ENCODE measurements around the gene NMRAL1. TPM values are rescaled to one million over a fixed set of nuclear protein-coding genes. Genes with fewer than 3 reads are reported as not detected.

NMRAL1 gene
- total and polyA plus RNA-seq, 2 experiments from 2014 or later = 32.4 to 64.5 TPM

GRCh38 chr16:4517812-4518680 lies 43.6 kb upstream of the NMRAL1 start:
- no peaks in the 10 kb centered on the region for H3K27me3 ChIP-seq
- no peaks in the 10 kb centered on the region for H3K4me1 ChIP-seq (ENCODE audit: low read depth)
- peak; percentile 57 to 67 for DNase-seq (ENCODE audit: low read depth in 1 of 2, low spot score in 1 of 2)
- H3K9me3 ChIP-seq (ENCODE audit: low read depth) = no peaks in the 10 kb centered on the region
- TF ChIP-seq CTCF (IDR thresholded peaks at IDR 0.05; ENCODE audit: low read depth, low read length) = peak; percentile 62
- H3K27ac ChIP-seq = no peak overlapping the region
- H3K36me3 ChIP-seq = no peaks in the 10 kb centered on the region
- H3K4me3 ChIP-seq = no peak overlapping the region

GRCh38 chr16:4515611-4516233 lies 41.3 kb upstream of the NMRAL1 start:
- Histone ChIP-seq H3K36me3 (peaks cover 11% of the 10 kb centered on the region), H3K4me3 (no peak overlapping the region), H3K4me1 (ENCODE audit: low read depth) (no peaks in the 10 kb centered on the region), H3K9me3 (ENCODE audit: low read depth) (no peaks in the 10 kb centered on the region), H3K27me3 (no peaks in the 10 kb centered on the region), H3K27ac (no peak overlapping the region)
- DNase-seq (ENCODE audit: low read depth in 1 of 2, low spot score in 1 of 2) = peak in 1 of 2 donors; percentile 48
- no peak for TF ChIP-seq CTCF (IDR thresholded peaks at IDR 0.05; ENCODE audit: low read depth, low read length)

GRCh38 chr16:4514606-4515005 lies 40.2 kb upstream of the NMRAL1 start:
- TF ChIP-seq CTCF (IDR thresholded peaks at IDR 0.05; ENCODE audit: low read depth, low read length) = no peak
- Histone ChIP-seq H3K36me3 (peaks cover 11% of the 10 kb centered on the region), H3K4me1 (ENCODE audit: low read depth) (no peaks in the 10 kb centered on the region), H3K27ac (no peak overlapping the region), H3K27me3 (no peaks in the 10 kb centered on the region), H3K9me3 (ENCODE audit: low read depth) (no peaks in the 10 kb centered on the region), H3K4me3 (no peak overlapping the region)
- no peak for DNase-seq (ENCODE audit: low read depth in 1 of 2, low spot score in 1 of 2)

- Histone ChIP-seq H3K27me3 (no peaks in the 10 kb centered on the region), H3K4me1 (ENCODE audit: low read depth) (no peaks in the 10 kb centered on the region), H3K27ac (no peak overlapping the region), H3K4me3 (no peak overlapping the region), H3K36me3 (peaks cover 11% of the 10 kb centered on the region), H3K9me3 (ENCODE audit: low read depth) (no peaks in the 10 kb centered on the region)
- no peak for DNase-seq (ENCODE audit: low read depth in 1 of 2, low spot score in 1 of 2)
- no peak for TF ChIP-seq CTCF (IDR thresholded peaks at IDR 0.05; ENCODE audit: low read depth, low read length)
Observed at GRCh38 chr16:4513881-4514280, 39.5 kb upstream of the NMRAL1 start.

- H3K27ac ChIP-seq = peak overlapping the region; percentile 10
- H3K27me3 ChIP-seq = no peaks in the 10 kb centered on the region
- DNase-seq (ENCODE audit: low read depth in 1 of 2, low spot score in 1 of 2) = no peak
- H3K9me3 ChIP-seq (ENCODE audit: low read depth) = no peaks in the 10 kb centered on the region
- peaks cover 11% of the 10 kb centered on the region for H3K36me3 ChIP-seq
- no peak for TF ChIP-seq CTCF (IDR thresholded peaks at IDR 0.05; ENCODE audit: low read depth, low read length)
- no peaks in the 10 kb centered on the region for H3K4me1 ChIP-seq (ENCODE audit: low read depth)
- no peak overlapping the region for H3K4me3 ChIP-seq
Observed at GRCh38 chr16:4513086-4513860, 38.8 kb upstream of the NMRAL1 start.

Data from cardiac muscle cell (in vitro differentiated cells and primary cell).